ENCODE results near the gene FOXA1.

FOXA1 gene

DNA sequence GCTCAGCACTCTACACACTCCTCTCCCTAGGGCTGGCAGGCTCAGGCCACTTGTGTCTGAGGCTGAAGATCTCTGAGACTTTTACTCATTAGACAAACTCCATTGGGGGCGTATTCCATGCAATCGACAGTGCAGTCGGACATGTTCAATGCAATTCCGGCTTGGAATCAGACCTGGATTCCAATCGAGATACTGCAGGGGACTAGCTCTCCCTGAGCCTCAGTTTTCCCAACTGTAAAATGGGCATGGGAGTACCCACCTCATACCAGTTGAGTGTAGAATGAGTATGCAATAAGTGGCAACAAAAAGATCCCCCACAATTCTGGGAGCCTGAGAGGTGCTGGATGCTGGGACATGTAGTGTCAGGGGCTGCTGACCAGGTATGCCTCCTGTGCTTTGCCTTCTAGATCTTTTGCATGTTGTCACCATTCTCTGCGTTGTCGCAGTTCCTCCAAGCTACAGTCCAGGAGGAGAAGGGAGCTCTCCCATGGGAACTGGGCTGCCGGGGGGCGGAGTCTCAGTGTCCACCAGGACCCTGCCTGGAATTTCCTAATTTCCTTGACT is 8.7 kb upstream of the FOXA1 start:
- FAIRE-seq (no peak), DNase-seq (ENCODE audit: extremely low spot score, insufficient read length, low read depth) (no peak)

GRCh38 chr14:37602605-37603453 is 7.8 kb upstream of the FOXA1 start:
- DNase-seq (ENCODE audit: extremely low spot score, insufficient read length, low read depth) (no peak), FAIRE-seq (no peak)

DNA sequence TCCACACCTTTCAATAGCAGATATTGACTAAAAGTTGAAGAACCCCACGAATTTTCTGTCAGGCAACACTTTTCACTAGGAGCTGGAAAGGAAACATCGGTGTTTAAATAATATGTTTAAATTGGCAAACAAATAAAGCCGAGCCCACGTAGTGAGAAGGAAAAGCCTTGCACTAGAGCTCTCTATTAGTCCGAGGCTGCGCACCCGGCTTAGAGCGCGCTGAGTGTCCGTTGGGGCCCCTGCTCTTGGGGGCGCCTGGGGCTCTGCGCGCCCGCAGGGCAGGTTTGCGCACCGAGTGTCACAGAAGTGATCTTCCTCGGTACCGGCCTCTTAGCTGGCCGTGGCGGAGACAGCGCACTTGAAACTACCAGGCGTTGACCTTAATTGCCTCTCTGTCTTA is 6.8 kb upstream of the FOXA1 start:
- DNase-seq (ENCODE audit: extremely low spot score, insufficient read length, low read depth) (no peak), FAIRE-seq (no peak)

DNA sequence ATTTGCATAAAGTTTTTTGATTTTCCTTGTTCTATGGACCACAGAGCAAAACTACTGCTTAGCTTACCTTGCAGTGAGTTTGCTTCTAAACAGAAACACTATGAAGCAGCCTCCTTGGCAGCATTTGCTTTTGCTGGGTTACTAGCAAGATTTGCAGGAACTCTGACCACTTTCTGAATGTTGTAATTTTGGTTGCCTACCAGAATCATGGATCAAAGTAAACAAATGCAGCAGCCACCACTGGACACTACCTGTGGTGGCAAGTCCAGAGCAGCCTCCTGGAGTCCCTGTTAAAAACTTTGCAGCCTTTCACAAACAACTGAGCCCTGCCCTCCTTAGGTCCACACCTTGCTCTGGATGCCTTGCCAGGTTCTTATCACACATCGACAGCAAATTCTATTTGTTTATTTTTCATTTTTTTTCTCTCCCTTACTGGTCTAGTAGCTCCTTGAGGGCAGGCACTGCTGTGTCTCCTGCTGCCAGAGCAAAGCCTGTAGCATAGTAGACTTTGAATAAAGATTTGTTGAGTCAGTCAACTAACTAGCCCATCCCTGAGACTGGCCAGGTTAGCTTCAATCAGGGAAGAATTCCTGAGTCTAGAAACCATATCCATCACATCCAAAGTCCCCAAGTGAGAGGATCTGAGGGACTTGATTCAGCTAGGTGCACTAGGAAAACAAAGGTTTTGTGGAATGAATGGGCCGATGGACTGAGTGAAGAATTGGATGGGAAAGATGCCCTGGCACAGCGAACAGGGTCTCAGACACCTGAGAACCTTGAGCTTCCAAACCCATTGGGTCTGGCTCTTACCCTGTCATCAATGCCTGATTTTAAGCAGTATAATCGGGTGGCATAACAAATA is 6.1 kb upstream of the FOXA1 start:
- DNase-seq (ENCODE audit: extremely low spot score, insufficient read length, low read depth) (no peak), FAIRE-seq (no peak)

DNA sequence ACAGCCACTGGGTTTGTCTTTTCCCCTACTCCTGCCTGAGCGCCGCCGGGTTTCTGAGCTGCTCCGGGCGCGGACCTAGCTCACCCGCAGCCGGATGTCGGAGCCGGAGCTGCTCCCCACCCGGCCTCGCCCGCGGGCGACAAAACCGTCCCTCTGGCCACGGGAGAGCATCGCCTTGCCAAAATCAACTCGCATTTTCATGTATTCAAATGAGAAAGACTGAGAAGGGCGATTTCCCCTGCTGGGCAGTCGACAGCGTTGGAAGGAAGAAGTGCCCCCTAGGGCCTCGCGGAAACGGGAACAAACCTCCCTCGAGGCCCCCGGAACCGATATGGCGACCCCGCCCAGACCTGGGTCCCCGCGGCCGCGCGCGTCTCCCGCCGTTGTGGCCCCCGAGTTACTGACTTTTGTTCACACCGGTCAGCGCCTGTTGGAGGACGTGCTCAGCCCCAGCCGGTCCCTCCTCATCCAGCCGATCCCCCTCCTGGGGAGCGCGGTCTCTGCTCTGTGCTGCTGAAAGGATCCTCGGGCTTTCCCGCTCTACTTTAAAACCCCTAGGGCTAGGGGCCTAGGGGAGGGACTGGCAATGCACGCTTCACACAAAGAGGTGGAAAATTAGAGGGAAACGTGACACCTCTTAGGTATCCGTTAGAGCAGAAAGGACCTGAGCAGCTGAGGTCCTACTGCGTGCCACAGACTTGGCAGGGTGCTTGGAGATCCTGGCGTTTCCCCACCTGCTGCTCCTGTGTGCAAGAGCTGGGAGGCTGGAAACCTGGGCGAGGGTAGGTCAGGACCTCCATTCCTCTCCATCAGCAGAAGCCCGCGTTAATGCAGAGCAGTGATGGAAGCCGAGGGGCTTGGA is 4.7 kb upstream of the FOXA1 start:
- no peak for DNase-seq (ENCODE audit: extremely low spot score, insufficient read length, low read depth)
- no peak for FAIRE-seq

- no peak for DNase-seq (ENCODE audit: extremely low spot score, insufficient read length, low read depth)
Measured at GRCh38 chr14:37598747-37599506, 3.9 kb upstream of the FOXA1 start.

GRCh38 chr14:37597914-37598746 is 3.1 kb upstream of the FOXA1 start:
- DNase-seq (ENCODE audit: extremely low spot score, insufficient read length, low read depth), result no peak
- no peak for FAIRE-seq

More at GRCh38 chr14:37598747-37599506, 3.9 kb upstream of the FOXA1 start:
- FAIRE-seq, result no peak

DNA sequence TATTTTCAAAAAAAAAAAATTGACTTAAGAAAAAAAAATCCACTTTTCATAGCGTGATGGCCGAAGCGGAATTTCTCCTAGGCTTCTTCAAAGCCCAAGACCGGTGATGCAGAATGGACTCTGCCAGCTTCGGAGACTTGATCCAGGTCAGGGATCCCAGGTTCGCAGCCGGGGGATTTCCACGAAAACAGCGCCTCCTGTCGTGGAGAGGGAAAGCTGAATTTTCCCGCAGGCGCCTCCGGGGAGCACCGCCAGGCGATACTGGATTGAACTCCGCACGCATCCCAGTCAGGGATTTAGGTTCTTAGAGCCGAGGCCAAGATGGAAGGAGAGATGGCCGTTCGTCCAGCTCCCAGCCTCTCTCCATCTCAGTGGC is 2.5 kb upstream of the FOXA1 start:
- no peak for DNase-seq (ENCODE audit: extremely low spot score, insufficient read length, low read depth)
- FAIRE-seq, result no peak

GRCh38 chr14:37596790-37597472 is 1.9 kb upstream of the FOXA1 start:
- no peak for DNase-seq (ENCODE audit: extremely low spot score, insufficient read length, low read depth)
- no peak for FAIRE-seq

DNA sequence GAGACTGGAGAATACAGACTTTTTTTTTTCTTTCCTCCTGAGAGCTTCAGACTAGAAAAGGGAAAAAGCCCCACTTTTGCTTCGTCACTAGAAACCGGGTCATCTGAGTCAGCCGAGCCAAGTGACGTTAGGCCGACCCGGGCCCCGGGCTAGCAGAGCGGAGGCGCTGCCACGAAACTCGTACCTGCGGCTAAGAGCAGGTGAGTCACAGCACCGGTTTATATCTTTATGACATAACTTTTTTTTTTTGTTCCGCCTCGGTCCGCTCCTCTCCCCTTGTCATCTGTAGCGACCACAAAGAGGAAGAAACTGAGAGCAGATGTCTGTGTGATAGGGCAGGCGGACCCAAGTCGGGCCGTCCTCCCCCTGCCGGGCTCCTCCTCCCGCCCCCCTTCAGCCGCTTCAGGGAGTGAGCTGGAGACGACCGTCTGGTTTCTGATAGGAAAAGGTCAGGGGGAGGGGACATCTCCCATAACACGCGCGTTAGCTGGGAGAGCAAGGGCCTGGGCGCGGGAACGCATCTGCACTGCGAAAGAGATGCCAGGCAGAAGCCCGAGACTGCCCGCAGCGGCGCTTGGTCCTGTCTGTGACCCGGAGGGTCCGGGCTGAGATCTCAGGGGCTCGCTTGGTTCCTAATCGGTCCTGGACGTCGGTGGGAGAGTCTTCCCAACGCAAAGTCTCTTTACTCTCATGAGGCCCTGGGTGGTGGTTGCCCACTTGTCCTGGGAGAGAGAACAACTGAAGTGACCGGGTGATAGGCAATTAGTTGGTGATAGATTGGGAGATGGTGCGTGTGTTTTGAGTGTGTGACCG is 966 bp upstream of the FOXA1 start:
- FAIRE-seq (no peak), DNase-seq (ENCODE audit: extremely low spot score, insufficient read length, low read depth) (no peak)

DNA sequence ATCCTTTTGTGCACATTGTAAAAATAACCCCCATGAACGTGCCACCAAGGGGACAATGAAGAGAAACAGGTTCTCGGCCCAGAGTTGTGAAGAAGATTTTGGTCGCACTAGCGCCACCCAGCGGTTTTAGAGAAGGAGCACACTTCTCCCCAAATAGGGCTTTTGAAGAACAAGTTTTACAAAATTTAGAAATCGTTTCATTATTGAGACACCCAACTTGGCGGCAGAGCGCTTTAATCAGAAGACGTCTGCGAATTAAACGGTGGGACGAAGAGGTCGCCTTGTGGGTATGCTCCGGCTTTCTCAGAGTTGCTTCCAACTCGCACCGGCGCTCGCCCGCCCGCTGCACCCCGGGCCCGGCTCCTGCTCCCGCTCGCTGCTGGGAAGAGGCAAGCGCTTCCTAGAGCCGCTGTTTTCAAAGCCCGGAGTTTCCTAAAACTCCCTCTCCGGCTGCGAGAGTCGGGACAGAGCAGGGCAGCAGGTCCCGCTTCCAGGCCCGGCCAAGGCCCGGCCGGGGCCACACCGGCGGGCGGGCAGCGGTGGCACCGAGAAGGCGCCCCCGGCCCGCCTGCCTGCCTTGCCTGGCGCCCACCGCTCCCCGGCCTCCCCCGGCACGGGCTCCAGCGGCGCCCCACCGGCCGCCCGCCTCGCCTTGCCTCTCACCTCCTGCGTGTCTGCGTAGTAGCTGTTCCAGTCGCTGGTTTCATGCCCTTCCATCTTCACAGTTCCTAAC is 645 bp downstream of the FOXA1 start:
- no peak for DNase-seq (ENCODE audit: extremely low spot score, insufficient read length, low read depth)
- FAIRE-seq, result no peak

- FAIRE-seq (no peak), DNase-seq (ENCODE audit: extremely low spot score, insufficient read length, low read depth) (no peak)
Measured at GRCh38 chr14:37593511-37594237, 1.4 kb downstream of the FOXA1 start.

- FAIRE-seq (no peak), DNase-seq (ENCODE audit: extremely low spot score, insufficient read length, low read depth) (no peak)
Measured at GRCh38 chr14:37592482-37593408, 2.3 kb downstream of the FOXA1 start.

GRCh38 chr14:37591941-37592481 is 3.0 kb downstream of the FOXA1 start:
- FAIRE-seq (no peak), DNase-seq (ENCODE audit: extremely low spot score, insufficient read length, low read depth) (no peak)
